IPS-18c (cell line): ENCODE measurements around the gene EID3.

Experiments used
- H3K4me3 ChIP-seq: 2 replicates; pipeline ENCODE4 v1.7.0; 2013; ENCODE audit warnings: low read depth, mild to moderate bottlenecking, low read length, moderate library complexity; ENCODE audit not compliant: insufficient read depth
- H3K9me3 ChIP-seq: one replicate; pipeline ENCODE4 v1.6.1; 2013; ENCODE audit warnings: mild to moderate bottlenecking, low read length, moderate library complexity; ENCODE audit not compliant: control insufficient read depth, insufficient read depth

Gene EID3

GRCh38 chr12:104304261-104305009, 896 bp downstream of the EID3 start:
- no peak overlapping the region; the same call in 1 of the 2 replicates for H3K4me3 ChIP-seq
- peaks cover 4% of the 10 kb centered on the region for H3K9me3 ChIP-seq

- no peak overlapping the region for H3K4me3 ChIP-seq
- peaks cover 4% of the 10 kb centered on the region for H3K9me3 ChIP-seq
Observed at GRCh38 chr12:104305349-104305748, 1.8 kb downstream of the EID3 start.

- Histone ChIP-seq H3K4me3 (no peak overlapping the region), H3K9me3 (peaks cover 2% of the 10 kb centered on the region)
Observed at GRCh38 chr12:104306376-104306775, 2.8 kb downstream of the EID3 start.

- peaks cover 2% of the 10 kb centered on the region for H3K9me3 ChIP-seq
- no peak overlapping the region for H3K4me3 ChIP-seq
Observed at GRCh38 chr12:104306943-104307654, 3.6 kb downstream of the EID3 start.

GRCh38 chr12:104307655-104308000, 4.1 kb downstream of the EID3 start:
- no peak overlapping the region for H3K4me3 ChIP-seq
- H3K9me3 ChIP-seq = peaks cover 2% of the 10 kb centered on the region

- Histone ChIP-seq H3K9me3 (no peaks in the 10 kb centered on the region), H3K4me3 (no peak overlapping the region)
Observed at GRCh38 chr12:104309446-104309993, 6.0 kb downstream of the EID3 start.

GRCh38 chr12:104310751-104311633, 7.5 kb downstream of the EID3 start:
- no peak overlapping the region for H3K4me3 ChIP-seq
- H3K9me3 ChIP-seq = no peaks in the 10 kb centered on the region

- no peaks in the 10 kb centered on the region for H3K9me3 ChIP-seq
- H3K4me3 ChIP-seq = no peak overlapping the region
Observed at GRCh38 chr12:104312202-104312601, 8.7 kb downstream of the EID3 start.

GRCh38 chr12:104312654-104313053, 9.1 kb downstream of the EID3 start:
- H3K4me3 ChIP-seq = no peak overlapping the region
- H3K9me3 ChIP-seq = no peaks in the 10 kb centered on the region

- Histone ChIP-seq H3K9me3 (no peaks in the 10 kb centered on the region), H3K4me3 (no peak overlapping the region)
Observed at GRCh38 chr12:104313568-104314241, 10.2 kb downstream of the EID3 start.

- no peaks in the 10 kb centered on the region for H3K9me3 ChIP-seq
- H3K4me3 ChIP-seq = no peak overlapping the region
Observed at GRCh38 chr12:104314242-104314614, 10.7 kb downstream of the EID3 start.

- Histone ChIP-seq H3K9me3 (no peaks in the 10 kb centered on the region), H3K4me3 (no peak overlapping the region)
Observed at GRCh38 chr12:104315326-104316224, 12.0 kb downstream of the EID3 start.

GRCh38 chr12:104316936-104317335, 13.4 kb downstream of the EID3 start:
- Histone ChIP-seq H3K9me3 (no peaks in the 10 kb centered on the region), H3K4me3 (no peak overlapping the region)

GRCh38 chr12:104317538-104318210, 14.1 kb downstream of the EID3 start:
- Histone ChIP-seq H3K4me3 (no peak overlapping the region), H3K9me3 (no peaks in the 10 kb centered on the region)

GRCh38 chr12:104319028-104319427, 15.5 kb downstream of the EID3 start:
- H3K9me3 ChIP-seq = no peaks in the 10 kb centered on the region
- H3K4me3 ChIP-seq = no peak overlapping the region
